NCI-H146 treated with DMSO at 0.1 percent for 48 hours (cell line): ENCODE results near the gene TOMT.
A peak's percentile ranks its signal among the peaks of the same experiment; 100 is the strongest.

Experiments
- DNase-seq: peaks from one replicate; lab custom pipeline; 2025; ENCODE audit not compliant: unreplicated experiment; lab: John Stamatoyannopoulos, UW

The TOMT gene, protein sequence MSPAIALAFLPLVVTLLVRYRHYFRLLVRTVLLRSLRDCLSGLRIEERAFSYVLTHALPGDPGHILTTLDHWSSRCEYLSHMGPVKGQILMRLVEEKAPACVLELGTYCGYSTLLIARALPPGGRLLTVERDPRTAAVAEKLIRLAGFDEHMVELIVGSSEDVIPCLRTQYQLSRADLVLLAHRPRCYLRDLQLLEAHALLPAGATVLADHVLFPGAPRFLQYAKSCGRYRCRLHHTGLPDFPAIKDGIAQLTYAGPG

DNA sequence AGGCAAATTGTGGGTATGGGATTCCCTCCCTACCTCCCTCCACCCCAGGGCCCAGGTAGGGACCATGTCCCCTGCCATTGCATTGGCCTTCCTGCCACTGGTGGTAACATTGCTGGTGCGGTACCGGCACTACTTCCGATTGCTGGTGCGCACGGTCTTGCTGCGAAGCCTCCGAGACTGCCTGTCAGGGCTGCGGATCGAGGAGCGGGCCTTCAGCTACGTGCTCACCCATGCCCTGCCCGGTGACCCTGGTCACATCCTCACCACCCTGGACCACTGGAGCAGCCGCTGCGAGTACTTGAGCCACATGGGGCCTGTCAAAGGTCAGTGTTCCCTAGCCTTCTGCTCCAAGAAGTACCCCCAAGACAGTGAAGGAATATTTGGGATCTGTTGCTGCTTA, at the start of gene TOMT:
TSS of gene TOMT (plus strand) at position 37 of the 400 bp plus-strand sequence. CDS start at position 65, 28 bp downstream.
- no peak for DNase-seq

DNA sequence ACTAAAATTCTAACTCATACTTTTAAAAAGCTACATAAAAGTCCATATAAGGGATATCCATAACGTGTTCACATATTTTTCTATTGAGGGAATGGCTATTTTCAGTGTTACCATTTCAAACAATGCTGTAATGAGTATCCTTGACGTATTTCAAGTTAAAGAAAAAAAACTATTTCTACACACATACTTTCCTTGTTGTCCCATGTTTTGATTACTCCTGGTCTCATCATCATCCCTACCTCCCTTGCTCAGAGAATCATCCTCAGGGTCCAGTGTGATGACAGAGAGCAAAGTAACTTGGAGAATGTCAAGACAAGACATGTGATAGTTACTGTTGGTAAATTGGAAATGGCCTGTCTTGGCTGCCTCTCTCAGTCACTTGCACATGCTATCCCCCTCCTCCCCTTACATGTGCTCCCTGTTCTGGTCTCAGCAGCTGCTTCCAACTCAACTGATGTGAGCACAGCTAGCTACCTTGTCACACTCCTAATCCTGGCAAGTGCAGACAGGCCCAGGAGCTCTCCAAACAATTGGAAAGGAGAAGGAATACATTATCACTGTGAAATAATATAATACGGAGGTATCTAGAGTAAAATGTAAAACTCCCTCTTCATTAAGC, 47.2 kb upstream of the TOMT start:
- no peak for DNase-seq

DNA sequence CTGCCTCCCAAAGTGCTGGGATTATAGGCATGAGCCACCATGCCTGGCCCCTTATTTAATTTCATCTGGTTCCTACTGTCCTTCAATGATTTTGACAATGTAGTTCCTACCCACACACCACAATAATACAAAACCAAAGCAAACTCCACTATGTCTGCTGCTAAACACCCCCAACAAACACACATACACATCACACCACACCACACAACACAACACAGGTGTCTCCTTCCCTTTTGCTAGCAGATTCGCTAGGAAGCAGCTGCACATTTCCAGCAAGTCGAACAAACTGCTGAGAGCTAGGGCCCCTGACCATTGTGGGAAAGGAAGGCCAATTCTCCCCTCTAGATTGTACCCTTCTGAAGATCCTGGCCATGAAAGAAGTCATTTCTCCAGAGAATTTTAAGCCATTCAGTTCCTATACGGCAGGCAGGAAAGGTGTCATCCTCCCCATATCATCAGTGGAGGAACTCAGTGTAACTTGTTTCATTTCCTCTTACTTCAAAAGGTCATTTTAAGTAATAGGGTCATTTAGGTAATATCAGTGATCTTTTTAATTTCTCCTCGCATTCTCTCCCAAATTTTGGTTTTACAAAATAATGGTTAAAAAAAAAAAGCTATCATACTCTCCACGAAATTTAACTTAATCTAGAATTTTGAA, 43.9 kb upstream of the TOMT start:
- no peak for DNase-seq

DNA sequence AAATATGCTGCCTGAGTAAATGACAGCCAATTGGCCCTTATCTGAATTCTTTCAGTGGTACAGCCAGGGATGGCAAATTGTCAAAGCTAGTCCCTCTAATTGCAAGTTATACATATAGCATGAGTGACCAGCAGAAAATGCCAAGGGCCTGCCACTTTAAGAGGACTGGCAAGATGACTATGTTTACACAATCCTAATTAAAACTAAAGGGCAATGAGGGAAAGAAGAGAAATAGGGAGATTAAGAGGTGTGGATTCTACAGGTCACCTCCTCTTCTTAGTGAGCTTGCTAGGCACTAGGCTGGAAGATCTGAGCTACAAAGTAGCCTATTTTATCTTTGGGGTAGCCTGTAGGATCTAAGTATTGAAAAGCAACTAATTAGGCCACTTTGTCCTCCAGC, 38.9 kb upstream of the TOMT start:
- DNase-seq = no peak

DNA sequence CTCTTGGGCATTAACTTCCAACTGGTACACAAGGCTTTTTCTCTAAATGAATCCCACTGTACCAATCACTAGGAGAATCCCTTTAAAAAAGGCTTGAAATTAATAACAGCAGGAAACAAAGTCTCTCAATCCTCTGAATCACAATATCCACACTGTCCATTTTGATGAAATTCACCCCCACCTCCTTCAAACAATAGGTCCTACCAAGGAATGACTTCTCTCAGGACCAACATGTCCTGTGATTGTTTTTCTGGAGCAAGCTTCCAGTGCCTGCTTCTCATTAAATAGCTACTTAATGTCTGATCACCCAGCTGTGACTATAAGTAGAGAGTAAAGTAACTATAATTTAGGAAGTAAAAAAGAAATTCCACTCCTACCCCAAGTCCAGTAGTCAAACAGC, 38.5 kb upstream of the TOMT start:
- DNase-seq = no peak

DNA sequence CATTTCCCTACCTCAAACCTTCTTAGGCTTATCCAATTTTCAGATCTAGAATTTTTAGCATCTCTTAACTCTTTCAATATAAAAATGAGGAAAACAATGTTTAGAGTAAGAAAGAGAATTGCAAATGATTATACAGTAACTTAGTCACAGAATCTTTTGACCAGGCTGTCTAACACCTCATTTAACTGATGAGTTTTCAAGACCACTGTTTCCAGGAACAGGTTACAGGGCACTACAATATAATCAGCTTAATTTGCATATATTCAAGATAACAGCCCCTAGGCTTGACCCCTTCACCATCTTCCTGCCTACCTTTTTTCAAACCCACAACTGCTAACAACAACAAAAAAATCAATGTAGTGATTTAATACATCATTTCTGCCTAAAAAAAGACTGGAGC, 38.0 kb upstream of the TOMT start:
- no peak for DNase-seq

DNA sequence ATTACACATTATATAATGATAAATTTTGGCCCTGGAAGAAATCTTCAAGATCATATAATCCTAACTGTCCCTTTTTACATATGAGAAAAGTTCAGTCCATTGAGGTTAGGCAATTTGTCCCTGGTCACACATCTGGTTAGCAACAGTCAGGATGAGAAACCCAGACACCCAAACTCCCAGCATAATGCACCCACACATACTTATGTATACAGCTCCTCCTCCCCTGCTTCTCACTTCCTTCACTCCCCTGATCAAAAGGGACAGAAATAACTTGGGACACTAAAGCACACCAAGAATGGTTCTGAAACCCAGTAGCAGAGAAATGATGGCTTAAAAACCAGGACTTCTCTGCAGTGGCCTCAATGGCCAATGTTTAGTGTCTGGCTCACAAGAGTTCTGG, 36.5 kb upstream of the TOMT start:
- DNase-seq = no peak

DNA sequence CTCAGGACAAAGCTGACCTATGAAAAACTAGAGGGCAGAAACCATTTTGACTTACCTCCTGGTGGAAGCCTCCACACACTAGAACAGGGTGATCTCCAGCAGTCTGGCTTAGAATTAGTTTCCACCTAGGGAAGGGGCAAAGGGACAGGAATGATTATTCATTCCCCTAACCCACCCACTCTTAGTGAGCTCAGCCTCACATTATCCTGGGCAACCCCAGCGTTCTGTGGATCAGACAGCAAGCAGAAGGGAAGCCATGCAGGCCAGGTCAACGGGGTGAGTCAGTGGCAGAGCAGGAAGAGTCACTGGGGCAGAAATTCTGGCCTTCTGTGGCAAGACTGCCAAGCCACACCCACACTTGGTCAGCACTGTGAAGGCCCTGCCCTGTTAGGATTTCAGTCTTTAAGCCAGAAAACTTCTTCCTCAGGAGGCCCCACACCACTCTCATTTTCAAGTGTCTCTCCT, 35.9 kb upstream of the TOMT start:
- DNase-seq = no peak

DNA sequence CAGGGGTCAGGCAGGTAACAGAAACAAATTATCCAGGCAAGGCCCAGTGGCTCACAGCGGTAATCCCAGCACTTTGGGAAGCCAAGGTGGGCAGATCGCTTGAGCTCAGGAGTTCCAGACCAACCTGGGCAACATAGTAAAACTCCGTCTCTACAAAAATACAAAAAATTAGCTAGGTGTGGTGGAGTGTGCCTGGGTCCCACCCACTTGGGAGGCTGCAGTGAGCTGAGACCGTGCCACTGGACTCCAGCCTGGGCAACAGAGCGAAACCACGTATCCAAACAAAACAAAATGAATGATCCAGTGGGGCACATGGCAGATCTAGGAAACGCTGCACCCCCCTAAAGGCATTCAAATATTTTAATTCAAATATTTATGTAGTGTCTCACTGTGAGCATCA, 35.2 kb upstream of the TOMT start:
- no peak for DNase-seq

DNA sequence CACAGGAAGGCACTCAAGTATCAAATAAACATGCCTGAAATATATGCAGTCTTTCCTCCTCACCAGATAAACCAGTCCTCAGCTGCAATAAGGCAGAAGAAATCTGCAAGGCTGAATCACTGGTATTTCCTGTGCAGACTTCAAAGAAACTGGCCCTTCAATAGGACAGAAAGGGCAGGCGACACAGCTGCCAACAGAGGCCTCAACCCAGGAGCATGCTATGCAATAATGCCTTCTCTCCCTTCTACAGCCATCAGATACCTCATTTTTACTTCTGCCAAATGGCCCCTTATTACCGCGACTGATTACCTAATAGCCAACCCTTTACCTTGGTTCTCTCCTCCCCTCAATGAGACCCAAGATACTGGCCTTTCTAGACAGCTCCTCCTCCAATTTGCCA, 33.4 kb upstream of the TOMT start:
- no peak for DNase-seq

DNA sequence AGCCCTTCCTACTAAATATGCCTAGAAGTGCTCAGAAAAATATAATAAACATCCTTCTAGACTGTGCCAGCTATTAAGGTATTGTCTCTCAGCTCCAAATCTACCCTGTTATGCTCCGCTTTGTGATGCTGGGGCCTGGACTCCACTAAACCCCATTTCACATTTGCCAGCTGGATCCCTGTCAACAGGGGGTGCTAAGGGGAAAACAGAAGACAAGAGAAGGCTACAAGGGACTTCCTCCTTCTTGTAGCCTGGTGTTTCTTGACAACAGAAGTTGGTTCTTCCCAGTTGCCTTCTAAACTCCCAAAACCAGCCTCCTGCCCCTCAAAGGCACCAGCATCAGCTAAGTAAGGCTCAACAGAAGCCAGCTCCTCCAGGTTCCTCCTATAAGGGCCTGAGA, 30.6 kb upstream of the TOMT start:
- no peak for DNase-seq

DNA sequence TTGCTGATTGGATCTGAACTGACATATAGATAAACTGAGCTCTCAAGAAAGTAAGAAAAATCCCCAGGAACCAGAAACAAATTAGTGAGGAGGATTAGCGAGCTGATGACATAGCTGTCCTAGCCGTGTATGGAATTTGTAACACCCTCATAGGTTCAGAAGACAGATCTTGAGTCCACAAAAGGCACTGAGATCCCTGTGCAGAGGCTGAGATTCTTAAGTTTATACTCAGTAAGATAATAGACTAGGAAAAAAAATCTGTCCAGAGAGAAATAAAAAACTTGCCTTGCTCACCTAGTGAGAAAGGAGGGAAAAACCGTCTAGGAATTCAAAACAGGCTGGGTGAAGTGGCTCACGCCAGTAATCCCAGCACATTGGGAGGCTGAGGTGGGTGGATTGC, 30.0 kb upstream of the TOMT start:
- no peak for DNase-seq

DNA sequence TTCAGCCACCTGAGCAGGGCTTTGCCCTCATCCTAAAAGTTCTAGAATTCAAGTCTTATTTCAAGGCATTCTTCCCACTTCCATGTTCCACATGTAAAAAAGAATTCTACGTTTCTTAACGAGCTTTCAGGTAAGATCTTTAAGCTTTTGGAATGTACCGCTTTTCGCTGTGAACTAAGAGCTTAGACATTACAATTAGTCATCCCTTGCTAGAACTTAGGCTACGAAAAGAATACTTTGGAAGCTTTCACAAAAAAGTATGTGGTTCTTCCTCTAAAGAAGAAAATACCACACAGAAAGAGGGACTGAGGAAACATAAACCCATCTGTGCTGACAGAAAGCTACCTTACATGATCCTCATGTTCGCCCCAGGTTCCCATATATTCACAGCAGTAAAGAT, 27.2 kb upstream of the TOMT start:
- no peak for DNase-seq

DNA sequence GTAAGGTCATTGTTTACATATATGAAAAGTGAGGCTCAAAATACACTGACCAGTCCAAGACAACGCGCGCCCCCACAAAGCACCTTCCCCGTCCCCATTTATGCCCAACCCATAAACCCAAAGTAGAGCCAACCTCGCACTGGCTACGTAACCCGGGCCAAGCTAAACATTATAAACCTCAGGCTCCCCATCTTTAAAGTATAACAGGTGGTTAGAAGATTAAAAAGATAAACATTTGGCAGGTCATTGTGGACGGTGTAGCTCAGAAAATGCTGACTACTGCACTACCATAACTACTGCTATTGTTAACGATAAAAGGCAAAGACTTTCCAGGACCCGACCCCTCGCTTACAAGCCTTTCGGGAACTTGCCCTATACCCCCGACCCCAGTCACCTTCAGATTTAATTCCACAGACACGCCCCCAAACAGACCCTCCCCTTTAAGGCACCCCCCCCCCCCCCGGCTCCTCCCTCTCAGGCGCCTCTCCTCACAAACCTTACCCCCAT, 25.9 kb upstream of the TOMT start:
- DNase-seq = peak; percentile 57

DNA sequence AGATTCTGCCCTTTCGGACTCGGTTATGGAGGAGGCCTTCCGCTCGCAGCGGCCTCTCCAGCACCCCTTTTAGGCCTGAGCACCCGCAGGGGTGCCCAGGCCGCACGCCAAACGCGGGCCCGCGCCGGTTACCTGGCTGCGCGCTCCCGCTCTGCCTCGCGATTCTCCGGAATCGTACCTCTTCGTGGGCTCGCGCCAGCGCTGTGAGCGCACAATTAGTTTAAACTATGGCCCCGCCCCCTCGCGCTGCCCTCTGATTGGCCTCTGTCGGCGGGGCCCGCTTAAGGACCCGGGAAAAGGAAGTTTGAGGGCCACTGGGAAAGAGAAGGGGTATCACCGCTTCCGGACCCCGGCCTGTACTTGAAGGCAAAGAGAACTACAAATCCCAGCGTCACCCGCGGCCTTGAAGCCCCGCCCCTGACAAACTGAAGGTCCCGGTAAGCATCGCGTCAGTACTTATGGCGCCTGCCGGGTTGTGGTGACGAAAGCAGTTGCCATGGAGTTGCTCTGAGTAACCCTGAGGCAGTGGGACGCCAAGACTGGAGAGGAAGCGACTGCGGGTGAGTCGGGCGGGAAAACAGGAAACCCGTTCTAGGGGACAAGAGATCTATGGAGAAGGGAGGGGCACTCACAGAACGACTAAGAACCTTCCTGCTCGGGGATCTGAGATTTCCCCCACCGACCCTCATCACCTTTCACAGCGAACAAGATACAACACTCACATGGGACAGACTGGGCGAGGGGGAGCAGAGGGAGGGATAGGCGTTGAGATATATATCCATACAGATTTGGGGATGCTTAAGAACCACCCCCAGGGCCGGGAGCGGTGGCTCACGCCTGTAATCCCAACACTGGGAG, 25.2 kb upstream of the TOMT start, which contains the start of the genes LRRC51 and NUMA1:
TSS of gene LRRC51 (plus strand) at position 525 of the 858 bp plus-strand sequence. CDS start 8,234 bp downstream, outside the sequence.
TSS of gene NUMA1 (minus strand) at position 217 of the 858 bp plus-strand sequence. CDS start 44,599 bp downstream, outside the sequence.
- peak; percentile 99 for DNase-seq

DNA sequence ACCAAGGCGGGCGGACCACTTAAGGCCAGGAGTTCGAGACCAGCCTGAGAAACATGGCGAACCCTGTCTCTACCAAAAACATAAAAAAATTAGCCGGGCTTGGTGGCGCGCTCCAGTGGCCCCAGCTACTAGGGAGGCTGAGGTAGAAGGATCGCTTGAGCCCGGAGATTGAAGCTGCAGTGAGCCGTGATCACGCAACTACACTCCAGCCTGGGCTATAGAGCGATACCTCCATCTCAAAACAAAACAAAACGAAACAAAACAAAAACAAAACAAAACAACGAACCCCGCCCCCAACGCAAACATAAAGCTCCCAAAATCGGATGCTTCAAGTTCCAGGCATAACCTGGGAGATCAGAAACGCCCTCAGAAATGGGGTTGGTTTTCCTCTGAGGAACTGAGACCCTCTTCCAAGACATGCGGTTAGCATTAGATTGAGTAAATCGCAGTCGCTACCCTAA, 24.5 kb upstream of the TOMT start:
- DNase-seq = no peak

DNA sequence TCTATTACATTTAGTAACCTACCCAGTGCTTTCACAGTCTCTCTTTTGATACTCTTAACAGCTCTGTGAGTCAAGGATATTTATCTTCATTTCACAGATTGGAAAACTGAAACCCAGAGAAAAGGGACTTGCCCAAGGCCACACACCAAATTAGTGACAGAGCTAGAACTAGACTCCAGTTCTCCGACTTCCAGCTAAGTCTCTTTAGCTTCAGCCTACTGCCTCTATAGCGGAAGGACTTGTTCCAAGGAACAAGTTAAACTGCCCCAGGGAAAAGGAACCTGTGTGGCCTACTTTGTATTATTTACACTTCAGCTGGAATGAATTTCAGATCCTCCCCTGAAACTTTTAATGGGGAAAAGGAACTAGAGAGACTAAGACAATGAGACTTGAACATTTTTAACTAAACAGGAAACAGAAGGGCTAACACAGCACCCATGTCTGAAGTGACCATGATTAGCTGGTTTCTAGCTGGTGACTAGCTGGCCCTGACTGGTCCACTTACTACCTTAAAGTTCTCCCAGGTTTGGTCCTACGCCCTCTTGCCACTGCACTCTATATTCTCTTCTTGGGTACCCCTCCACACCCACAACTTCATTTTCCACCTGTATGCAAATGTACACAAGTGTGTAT, 23.8 kb upstream of the TOMT start:
- DNase-seq = no peak

DNA sequence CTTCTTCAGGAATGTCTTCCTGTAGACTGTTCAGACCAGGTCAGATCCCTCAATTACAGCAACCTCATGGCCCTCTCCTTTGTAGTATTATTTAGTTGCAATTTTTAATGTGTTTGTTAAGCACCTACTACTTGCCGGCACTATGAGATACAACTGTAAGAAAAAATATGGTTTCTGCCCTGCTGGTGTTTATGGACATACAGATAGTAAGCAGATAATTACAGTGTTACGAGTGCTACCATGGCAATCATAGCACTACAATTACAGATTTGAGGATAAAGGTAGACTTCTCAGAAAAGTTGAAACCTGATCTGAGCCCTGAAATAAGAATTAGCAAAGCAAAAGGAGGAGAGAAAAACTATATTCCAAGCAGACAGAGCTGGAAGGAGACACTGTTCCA, 22.3 kb upstream of the TOMT start:
- no peak for DNase-seq

DNA sequence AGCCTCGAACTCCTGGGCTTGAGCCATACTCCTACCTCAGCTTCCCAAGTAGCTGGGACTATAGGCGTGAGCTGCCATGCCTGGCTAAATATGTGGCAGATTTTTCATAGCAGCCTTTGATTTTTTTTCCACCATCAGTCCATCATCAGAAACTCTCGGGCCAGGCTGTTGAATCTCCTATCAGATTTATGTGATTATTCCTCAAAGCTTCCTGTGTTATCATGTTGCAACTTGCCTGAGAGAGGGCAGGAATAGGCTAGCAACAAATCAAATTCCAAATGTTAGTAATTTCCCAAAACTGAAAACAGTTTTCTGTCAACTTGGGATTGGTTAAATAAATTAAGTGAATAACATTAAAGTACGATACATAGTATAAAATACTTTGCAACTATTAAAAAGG, 21.6 kb upstream of the TOMT start:
- DNase-seq = no peak

DNA sequence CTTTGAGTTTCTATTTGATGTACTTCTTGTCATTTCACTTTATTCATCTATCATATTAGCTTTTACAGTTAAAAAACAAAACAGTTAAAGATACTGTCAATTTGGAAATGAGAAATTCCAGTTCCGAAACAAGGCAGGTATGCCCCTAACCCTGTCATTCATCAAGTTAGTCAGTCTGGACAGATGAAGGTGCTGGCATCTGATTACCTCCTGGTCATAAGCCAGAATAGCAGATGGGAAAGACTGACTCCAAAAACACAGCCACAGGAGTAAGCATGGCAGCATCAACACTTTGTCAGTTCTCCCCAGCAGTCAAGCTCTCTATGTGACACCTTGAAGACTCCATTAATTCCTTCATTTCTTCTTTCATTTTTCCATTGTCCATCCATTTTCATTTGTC, 20.8 kb upstream of the TOMT start:
- no peak for DNase-seq
